ENCODE measurements around the gene PPP1R13L. TPM values are rescaled to one million over a fixed set of nuclear protein-coding genes. Genes with fewer than 3 reads are reported as not detected.

PPP1R13L gene
- polyA plus RNA-seq, 1 donor from 2014 or later: not detected

GRCh38 chr19:45355402-45355801 lies 49.5 kb downstream of the PPP1R13L start:
- H3K79me2 ChIP-seq (replicated peaks; ENCODE audit: insufficient read depth, low read length): no peaks in the 10 kb centered on the region
- H3K4me2 ChIP-seq (ENCODE audit: low read length): no peak overlapping the region
- no peaks in the 10 kb centered on the region for H3F3A ChIP-seq (ENCODE audit: insufficient read depth, low read length, poor library complexity, severe bottlenecking)
- H3K27me3 ChIP-seq (ENCODE audit: insufficient read depth, low read depth, low read length): no peaks in the 10 kb centered on the region
- H3K36me3 ChIP-seq (ENCODE audit: insufficient read depth, low read length): no peaks in the 10 kb centered on the region
- no peak overlapping the region for H2AFZ ChIP-seq (ENCODE audit: low read depth, low read length)
- H3K4me3 ChIP-seq (ENCODE audit: low read length): no peak overlapping the region
- H3K27ac ChIP-seq (ENCODE audit: low read length): no peak overlapping the region
- no peaks in the 10 kb centered on the region for H3K9me2 ChIP-seq (ENCODE audit: insufficient read depth, low read length)
- TF ChIP-seq TAF1 (IDR thresholded peaks at IDR 0.05; ENCODE audit: low read depth) (no peak), REST (IDR thresholded peaks at IDR 0.05; ENCODE audit: borderline replicate concordance) (no peak), POLR2AphosphoS5 (IDR thresholded peaks at IDR 0.05) (no peak), EP300 (conservative IDR thresholded peaks at IDR 0.05; ENCODE audit: poor library complexity, severe bottlenecking) (no peak), EZH2 (IDR thresholded peaks at IDR 0.05; ENCODE audit: borderline replicate concordance, insufficient read depth, low read length, poor library complexity, severe bottlenecking) (no peak), MXI1 (conservative IDR thresholded peaks at IDR 0.05; ENCODE audit: poor library complexity, severe bottlenecking) (no peak), RAD21 (conservative IDR thresholded peaks at IDR 0.05) (no peak), SMC3 (conservative IDR thresholded peaks at IDR 0.05; ENCODE audit: poor library complexity) (no peak)
- TF ChIP-seq, protein P1, sequence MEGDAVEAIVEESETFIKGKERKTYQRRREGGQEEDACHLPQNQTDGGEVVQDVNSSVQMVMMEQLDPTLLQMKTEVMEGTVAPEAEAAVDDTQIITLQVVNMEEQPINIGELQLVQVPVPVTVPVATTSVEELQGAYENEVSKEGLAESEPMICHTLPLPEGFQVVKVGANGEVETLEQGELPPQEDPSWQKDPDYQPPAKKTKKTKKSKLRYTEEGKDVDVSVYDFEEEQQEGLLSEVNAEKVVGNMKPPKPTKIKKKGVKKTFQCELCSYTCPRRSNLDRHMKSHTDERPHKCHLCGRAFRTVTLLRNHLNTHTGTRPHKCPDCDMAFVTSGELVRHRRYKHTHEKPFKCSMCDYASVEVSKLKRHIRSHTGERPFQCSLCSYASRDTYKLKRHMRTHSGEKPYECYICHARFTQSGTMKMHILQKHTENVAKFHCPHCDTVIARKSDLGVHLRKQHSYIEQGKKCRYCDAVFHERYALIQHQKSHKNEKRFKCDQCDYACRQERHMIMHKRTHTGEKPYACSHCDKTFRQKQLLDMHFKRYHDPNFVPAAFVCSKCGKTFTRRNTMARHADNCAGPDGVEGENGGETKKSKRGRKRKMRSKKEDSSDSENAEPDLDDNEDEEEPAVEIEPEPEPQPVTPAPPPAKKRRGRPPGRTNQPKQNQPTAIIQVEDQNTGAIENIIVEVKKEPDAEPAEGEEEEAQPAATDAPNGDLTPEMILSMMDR (IDR thresholded peaks at IDR 0.05; ENCODE audit: poor library complexity, severe bottlenecking): no peak
- H3K9me3 ChIP-seq (ENCODE audit: low read length): no peaks in the 10 kb centered on the region
- no peak overlapping the region for H3K9ac ChIP-seq (ENCODE audit: low read length)
- H4K20me1 ChIP-seq (ENCODE audit: insufficient read depth): no peaks in the 10 kb centered on the region

DNA sequence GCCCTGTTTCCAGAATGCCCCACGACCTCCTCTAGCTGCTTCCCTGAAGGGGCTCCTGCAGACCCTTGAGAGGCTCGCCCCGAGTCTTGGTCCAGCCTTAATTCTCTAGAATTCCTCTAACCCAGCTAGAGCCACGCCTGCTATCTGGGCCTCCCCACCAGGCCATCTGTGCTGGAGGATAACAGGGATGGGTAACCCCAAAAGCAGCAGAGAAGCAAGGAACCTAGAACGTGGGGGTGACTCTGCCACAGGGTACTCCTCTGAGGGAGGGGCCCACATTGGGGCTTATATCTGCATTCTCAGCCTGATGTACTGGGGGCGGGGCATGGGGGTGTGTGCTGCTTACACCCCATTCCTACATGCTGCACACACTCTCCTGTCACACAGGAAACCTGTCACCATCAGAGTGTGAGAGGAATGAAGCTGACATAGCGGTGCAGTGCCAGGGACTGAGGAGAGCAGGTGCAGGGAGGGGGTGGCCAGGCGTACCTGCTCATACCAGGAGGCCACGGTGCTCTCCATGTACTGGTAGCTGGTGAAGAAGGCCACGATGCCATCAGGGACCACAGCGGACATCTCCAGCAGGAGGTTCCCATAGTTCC lies 50.5 kb downstream of the PPP1R13L start:
- Histone ChIP-seq H3K36me3 (ENCODE audit: insufficient read depth, low read length) (no peaks in the 10 kb centered on the region), H3K9me3 (ENCODE audit: low read length) (no peaks in the 10 kb centered on the region), H3K4me3 (ENCODE audit: low read length) (no peak overlapping the region), H3K4me2 (ENCODE audit: low read length) (no peak overlapping the region), H3K9ac (ENCODE audit: low read length) (no peak overlapping the region), H4K20me1 (ENCODE audit: insufficient read depth) (no peaks in the 10 kb centered on the region), H3K27me3 (ENCODE audit: insufficient read depth, low read depth, low read length) (no peaks in the 10 kb centered on the region), H2AFZ (ENCODE audit: low read depth, low read length) (no peak overlapping the region), H3K27ac (ENCODE audit: low read length) (no peak overlapping the region), H3F3A (ENCODE audit: insufficient read depth, low read length, poor library complexity, severe bottlenecking) (no peaks in the 10 kb centered on the region), H3K79me2 (replicated peaks; ENCODE audit: insufficient read depth, low read length) (no peaks in the 10 kb centered on the region), H3K9me2 (ENCODE audit: insufficient read depth, low read length) (no peaks in the 10 kb centered on the region)
- no peak for TF ChIP-seq REST (IDR thresholded peaks at IDR 0.05; ENCODE audit: borderline replicate concordance)
- TF ChIP-seq RAD21 (conservative IDR thresholded peaks at IDR 0.05): no peak
- no peak for TF ChIP-seq EZH2 (IDR thresholded peaks at IDR 0.05; ENCODE audit: borderline replicate concordance, insufficient read depth, low read length, poor library complexity, severe bottlenecking)
- no peak for TF ChIP-seq POLR2AphosphoS5 (IDR thresholded peaks at IDR 0.05)
- no peak for TF ChIP-seq SMC3 (conservative IDR thresholded peaks at IDR 0.05; ENCODE audit: poor library complexity)
- TF ChIP-seq MXI1 (conservative IDR thresholded peaks at IDR 0.05; ENCODE audit: poor library complexity, severe bottlenecking): no peak
- TF ChIP-seq TAF1 (IDR thresholded peaks at IDR 0.05; ENCODE audit: low read depth): no peak
- TF ChIP-seq, protein P1 (IDR thresholded peaks at IDR 0.05; ENCODE audit: poor library complexity, severe bottlenecking): no peak
- TF ChIP-seq EP300 (conservative IDR thresholded peaks at IDR 0.05; ENCODE audit: poor library complexity, severe bottlenecking): no peak
